Activated T-cell treated with anti-CD3 and anti-CD28 coated beads for 24 hours (primary cell): Measurements from ENCODE around the gene CRACR2B.

Experiments used
- DNase-seq: peaks from one replicate; pipeline ENCODE4 v3.0.0-alpha.2; 2020; ENCODE audit warnings: low read depth

Gene CRACR2B

GRCh38 chr11:839875-840617 lies 12.3 kb downstream of the CRACR2B start:
- no peak for DNase-seq

GRCh38 chr11:841981-842369 lies 14.3 kb downstream of the CRACR2B start:
- no peak for DNase-seq

DNA sequence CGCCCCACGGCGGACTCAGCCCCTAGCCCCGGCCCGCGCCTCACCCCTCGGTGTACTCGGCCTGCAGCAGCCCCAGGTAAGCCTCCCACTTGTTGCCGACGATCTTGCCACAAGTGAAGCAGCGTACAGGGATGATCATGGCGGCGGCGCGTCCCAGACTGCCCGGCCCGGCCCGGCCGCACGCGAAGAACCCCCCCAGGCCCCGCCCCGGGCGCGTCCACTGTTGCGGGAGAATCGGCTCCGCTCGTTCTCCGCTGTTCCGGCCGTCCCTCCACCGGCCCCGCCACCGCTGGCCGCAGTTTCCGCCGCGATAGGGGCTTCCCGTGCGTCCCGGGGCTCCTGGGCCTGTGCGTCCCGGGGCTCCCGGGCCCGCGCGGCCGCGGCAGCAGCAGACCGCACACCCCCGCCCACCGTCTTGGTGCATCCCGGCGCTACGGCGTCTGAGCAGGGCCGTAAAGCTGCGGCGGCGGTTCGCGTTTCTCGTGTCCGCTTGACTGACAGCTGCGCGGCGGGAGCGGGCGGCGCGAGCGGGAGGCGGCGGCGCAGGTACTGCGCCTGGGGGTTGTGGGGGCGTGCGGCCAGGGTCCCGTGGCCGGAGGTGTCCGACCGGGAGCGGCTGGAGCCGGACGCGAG lies 14.8 kb downstream of the CRACR2B start, which contains the start of the genes POLR2L and TSPAN4:
TSS of gene POLR2L (minus strand) at position 160 of the 633 bp plus-strand sequence. CDS start at position 139, 21 bp downstream.
TSS of gene TSPAN4 (plus strand) at position 483 of the 633 bp plus-strand sequence. CDS start 7,453 bp downstream, outside the sequence.
- peak; percentile 81 for DNase-seq

GRCh38 chr11:843086-843734 lies 15.5 kb downstream of the CRACR2B start:
- no peak for DNase-seq

GRCh38 chr11:843818-844692 lies 16.3 kb downstream of the CRACR2B start:
- DNase-seq = no peak

GRCh38 chr11:844693-845644 lies 17.2 kb downstream of the CRACR2B start:
- DNase-seq = no peak

GRCh38 chr11:845872-846495 lies 18.3 kb downstream of the CRACR2B start:
- DNase-seq = no peak

- no peak for DNase-seq
Measured at GRCh38 chr11:846496-847098, 18.9 kb downstream of the CRACR2B start.

DNA sequence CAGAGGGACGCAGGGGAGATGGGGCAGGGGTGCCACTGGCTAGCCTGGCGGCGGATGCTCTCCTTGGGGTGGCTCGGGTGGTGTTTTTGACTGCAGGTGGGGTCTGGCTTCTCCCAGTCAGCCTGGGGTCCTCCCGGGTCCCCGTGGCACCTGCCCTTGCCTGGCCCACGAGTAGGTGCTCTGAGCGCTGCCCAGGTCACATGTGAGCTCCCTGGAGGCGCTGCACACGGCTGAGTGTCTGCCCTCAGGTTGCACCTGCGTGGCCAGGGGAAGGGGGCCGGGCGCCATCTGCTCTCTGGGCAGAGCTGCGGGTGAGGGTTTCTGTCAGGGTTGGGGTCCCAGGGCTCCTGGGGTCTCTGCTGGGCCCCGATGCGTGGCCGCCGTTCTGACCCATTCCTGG lies 20.2 kb downstream of the CRACR2B start:
- DNase-seq = no peak

GRCh38 chr11:848380-848931 lies 20.7 kb downstream of the CRACR2B start:
- DNase-seq = peak; percentile 51

DNA sequence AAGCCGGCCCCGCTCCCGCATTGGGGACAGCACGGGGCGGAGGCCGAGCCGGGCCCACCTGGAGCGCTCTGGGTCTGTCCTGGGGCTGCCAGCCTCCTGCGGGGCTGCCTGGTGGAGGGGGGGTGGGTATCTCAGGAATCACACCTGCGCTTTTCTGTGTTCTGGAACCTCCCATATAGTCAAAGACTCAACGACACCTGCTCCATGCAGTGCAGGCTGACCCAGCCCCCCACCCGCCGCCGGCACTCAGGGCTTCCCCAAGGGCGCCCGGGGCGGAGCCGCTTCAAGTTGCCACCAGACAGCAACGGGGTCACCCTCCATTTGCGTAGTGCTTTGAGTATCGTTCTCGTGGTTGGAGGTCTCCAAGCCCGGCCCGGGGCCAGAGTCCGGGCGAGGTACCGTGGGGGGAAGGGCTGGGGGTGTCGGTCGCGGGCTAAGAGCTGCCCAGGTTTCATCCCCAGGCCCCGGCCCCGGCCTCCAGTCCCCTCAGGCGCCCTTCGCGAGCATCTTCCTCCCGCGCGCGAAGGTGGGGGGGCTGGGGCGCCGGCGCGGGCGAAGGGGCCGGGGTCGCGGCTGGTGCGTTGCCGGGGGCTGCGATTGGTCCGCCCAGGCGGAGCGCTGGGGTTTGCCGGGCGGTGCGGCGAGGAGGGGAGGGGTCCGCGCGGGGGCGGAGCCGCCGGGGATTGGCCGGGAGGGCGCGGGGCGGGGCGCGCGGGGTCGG lies 21.5 kb downstream of the CRACR2B start:
- DNase-seq = no peak

DNA sequence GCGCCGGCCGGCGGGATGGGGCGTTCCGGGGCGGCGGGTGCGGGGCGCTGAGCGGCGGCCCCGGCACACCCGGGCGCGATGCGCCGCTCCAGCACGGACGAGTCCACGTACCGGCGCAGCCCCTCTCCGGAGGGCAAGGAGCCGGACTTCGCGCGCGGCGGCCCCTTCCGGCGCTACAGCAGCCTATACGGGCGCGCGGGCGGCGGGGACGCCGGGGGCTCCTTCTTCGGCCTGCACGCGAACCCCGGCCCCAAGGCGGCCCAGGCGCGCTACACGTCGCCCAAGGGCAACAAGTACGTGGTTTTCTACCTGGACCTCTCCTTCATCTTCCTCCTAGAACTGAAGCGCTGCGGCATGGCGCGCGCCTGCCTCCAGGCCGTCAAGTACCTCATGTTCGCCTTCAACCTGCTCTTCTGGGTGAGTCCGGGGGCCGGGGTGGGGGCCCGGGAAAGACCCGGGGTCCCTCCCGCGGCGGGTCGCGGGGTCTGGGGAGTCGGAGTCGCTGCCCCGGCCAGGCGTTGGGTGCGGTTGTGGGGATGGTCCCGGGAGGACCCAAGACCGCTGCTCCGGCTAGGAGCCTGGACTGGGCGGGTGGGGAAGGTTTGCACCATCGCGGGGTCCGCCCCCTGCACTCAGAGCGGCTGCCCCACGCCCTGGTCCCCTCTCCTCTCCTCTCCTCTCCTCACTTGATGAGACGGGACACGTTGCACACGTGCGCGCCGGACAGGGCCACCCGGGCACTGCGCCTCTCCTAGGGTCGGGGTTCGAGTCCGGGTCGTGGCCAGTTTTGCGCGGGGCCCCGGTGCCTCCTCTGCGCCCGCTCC lies 22.4 kb downstream of the CRACR2B start:
- no peak for DNase-seq

DNA sequence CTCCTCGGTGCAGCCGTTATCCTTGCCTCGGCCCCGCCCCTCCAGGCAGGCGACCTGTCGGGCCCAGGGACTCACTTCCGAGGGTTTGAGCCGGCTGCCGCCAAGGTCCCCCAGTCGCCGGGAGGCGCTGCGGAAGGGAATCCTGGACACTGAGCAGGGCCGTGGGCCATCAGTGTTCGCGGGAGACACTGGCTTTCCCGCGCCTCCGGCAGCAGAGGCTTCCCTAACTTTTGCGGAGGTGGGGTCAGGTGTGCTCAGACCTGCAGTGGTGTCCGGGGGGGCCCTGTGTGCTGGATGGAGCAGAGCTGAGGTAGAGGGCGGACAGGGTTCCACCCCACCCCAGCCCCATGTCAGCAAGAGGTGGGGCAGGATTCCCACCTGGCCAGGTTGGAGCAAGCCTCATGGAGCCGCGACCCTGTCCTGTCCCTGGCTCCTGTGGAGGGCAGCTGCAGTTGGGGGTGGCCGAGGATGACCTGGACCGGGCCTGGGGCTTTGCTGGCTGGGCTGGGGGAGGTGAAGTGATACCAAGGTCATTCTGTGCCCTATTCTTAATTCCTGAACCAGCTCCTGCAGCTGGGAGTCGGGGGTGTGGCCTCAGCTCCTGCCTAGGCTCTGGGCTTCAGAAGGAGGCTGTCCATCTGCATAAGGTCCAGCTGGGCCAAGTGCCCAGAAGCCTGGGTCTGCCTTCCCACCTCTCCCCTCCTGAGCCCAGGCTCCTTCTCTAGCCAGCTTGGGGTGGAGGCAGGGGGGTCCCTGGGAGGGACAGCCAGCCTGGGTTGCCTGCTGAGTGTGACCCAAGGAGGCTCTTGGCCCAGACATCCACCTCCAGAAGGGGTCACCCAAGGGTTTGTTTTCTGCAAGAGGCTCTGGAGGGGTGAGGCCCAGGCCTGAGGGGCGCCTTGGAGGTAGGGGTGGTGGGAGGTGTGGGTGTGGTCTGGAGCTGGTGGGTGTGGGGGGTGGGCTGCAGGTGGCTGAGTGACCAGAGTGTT lies 23.4 kb downstream of the CRACR2B start:
- no peak for DNase-seq

DNA sequence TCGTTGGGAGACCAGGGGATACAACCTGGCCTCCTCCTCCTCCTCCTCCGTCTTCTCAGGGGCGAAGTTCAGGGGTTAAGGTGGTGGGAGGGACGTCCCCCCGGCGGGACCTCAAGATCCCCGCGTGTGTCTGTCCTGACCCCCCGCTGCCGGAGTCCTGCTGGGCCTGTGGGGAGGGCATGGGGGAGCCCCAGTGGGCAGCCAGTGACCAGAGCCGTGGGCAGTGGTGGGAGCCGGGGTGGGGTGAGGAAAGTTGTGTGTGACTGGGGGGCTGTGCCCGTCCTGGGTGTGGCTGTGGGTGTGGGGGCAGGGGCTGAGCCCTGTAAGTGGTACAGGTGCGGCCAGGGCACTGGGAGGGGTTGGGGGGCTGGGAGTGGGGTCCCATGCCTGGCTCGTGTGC lies 25.0 kb downstream of the CRACR2B start:
- DNase-seq = no peak

GRCh38 chr11:853682-854448 lies 26.1 kb downstream of the CRACR2B start:
- DNase-seq = no peak
